ENCODE measurements around the gene DOK6.

Gene DOK6

GRCh38 chr18:69557282-69557681 lies 156.6 kb downstream of the DOK6 start:
- DNase-seq, result no peak

GRCh38 chr18:69558052-69558451 lies 157.4 kb downstream of the DOK6 start:
- DNase-seq, result no peak

- no peak for DNase-seq
Observed at GRCh38 chr18:69559604-69560003, 158.9 kb downstream of the DOK6 start.

GRCh38 chr18:69564602-69565001 lies 163.9 kb downstream of the DOK6 start:
- DNase-seq, result no peak

- peak in 1 of 2 donors; percentile 4 for DNase-seq
Observed at GRCh38 chr18:69567813-69568488, 167.3 kb downstream of the DOK6 start.

GRCh38 chr18:69569133-69569532 lies 168.4 kb downstream of the DOK6 start:
- no peak for DNase-seq

- no peak for DNase-seq
Observed at GRCh38 chr18:69574401-69574800, 173.7 kb downstream of the DOK6 start.

GRCh38 chr18:69580107-69580506 lies 179.4 kb downstream of the DOK6 start:
- DNase-seq, result peak in 1 of 2 donors; percentile 16

GRCh38 chr18:69584429-69584828 lies 183.7 kb downstream of the DOK6 start:
- DNase-seq, result no peak

GRCh38 chr18:69585696-69586095 lies 185.0 kb downstream of the DOK6 start:
- DNase-seq, result no peak

- no peak for DNase-seq
Observed at GRCh38 chr18:69586537-69586936, 185.8 kb downstream of the DOK6 start.

GRCh38 chr18:69588301-69588700 lies 187.6 kb downstream of the DOK6 start:
- no peak for DNase-seq

GRCh38 chr18:69590150-69590549 lies 189.5 kb downstream of the DOK6 start:
- DNase-seq, result no peak

- DNase-seq, result no peak
Observed at GRCh38 chr18:69596345-69596744, 195.7 kb downstream of the DOK6 start.

- no peak for DNase-seq
Observed at GRCh38 chr18:69597561-69597960, 196.9 kb downstream of the DOK6 start.

- DNase-seq, result no peak
Observed at GRCh38 chr18:69599377-69599776, 198.7 kb downstream of the DOK6 start.

GRCh38 chr18:69612242-69612641 lies 211.6 kb downstream of the DOK6 start:
- no peak for DNase-seq

- no peak for DNase-seq
Observed at GRCh38 chr18:69616114-69616513, 215.4 kb downstream of the DOK6 start.

GRCh38 chr18:69617408-69617807 lies 216.7 kb downstream of the DOK6 start:
- no peak for DNase-seq

- DNase-seq, result no peak
Observed at GRCh38 chr18:69617888-69618287, 217.2 kb downstream of the DOK6 start.

GRCh38 chr18:69622184-69622583 lies 221.5 kb downstream of the DOK6 start:
- DNase-seq, result no peak

GRCh38 chr18:69622961-69623360 lies 222.3 kb downstream of the DOK6 start:
- no peak for DNase-seq

- DNase-seq, result no peak
Observed at GRCh38 chr18:69626171-69626570, 225.5 kb downstream of the DOK6 start.

- DNase-seq, result no peak
Observed at GRCh38 chr18:69626643-69627242, 226.1 kb downstream of the DOK6 start.

- DNase-seq, result no peak
Observed at GRCh38 chr18:69628774-69629359, 228.2 kb downstream of the DOK6 start.
